GM12874 (cell line): Measurements from ENCODE around the gene WDPCP.

ENCODE experiments used
- CTCF ChIP-seq: IDR thresholded peaks from 2 replicates; pipeline ENCODE4 v1.5.1; 2011; ENCODE audit warnings: low read depth, mild to moderate bottlenecking, control low read depth, low read length, moderate library complexity; ENCODE audit not compliant: insufficient read depth

WDPCP gene

GRCh38 chr2:63326473-63326872 is 261.8 kb downstream of the WDPCP start:
- TF ChIP-seq CTCF = no peak

- no peak for TF ChIP-seq CTCF
Measured at GRCh38 chr2:63320669-63321068, 267.6 kb downstream of the WDPCP start.

- TF ChIP-seq CTCF = no peak
Measured at GRCh38 chr2:63310614-63311013, 277.7 kb downstream of the WDPCP start.

- TF ChIP-seq CTCF = no peak
Measured at GRCh38 chr2:63301481-63301880, 286.8 kb downstream of the WDPCP start.

GRCh38 chr2:63300835-63301234 is 287.4 kb downstream of the WDPCP start:
- TF ChIP-seq CTCF = peak; percentile 10; the same call in 1 of the 2 replicates

GRCh38 chr2:63287956-63288355 is 300.3 kb downstream of the WDPCP start:
- no peak for TF ChIP-seq CTCF

- no peak for TF ChIP-seq CTCF
Measured at GRCh38 chr2:63283273-63283672, 305.0 kb downstream of the WDPCP start.

- no peak for TF ChIP-seq CTCF
Measured at GRCh38 chr2:63272560-63272959, 315.7 kb downstream of the WDPCP start.
